Stimulated activated CD4-positive, alpha-beta T cell treated with anti-CD3 and anti-CD28 coated beads, Interleukin-2, amount 100 ng/mL, for 4 hours (primary cell): ENCODE data around the gene ZSCAN10.
A peak's percentile ranks its signal among the peaks of the same experiment; 100 is the strongest.
"Not testable (repeated sequence)": the region's sequence is repeated elsewhere in the genome, so short reads cannot be mapped to it uniquely, and the experiment has no call there.

Experiments used
- DNase-seq: peaks from one replicate; pipeline ENCODE4 v3.0.0-alpha.2; 2020; ENCODE audit warnings: low read depth

ZSCAN10 gene

DNA sequence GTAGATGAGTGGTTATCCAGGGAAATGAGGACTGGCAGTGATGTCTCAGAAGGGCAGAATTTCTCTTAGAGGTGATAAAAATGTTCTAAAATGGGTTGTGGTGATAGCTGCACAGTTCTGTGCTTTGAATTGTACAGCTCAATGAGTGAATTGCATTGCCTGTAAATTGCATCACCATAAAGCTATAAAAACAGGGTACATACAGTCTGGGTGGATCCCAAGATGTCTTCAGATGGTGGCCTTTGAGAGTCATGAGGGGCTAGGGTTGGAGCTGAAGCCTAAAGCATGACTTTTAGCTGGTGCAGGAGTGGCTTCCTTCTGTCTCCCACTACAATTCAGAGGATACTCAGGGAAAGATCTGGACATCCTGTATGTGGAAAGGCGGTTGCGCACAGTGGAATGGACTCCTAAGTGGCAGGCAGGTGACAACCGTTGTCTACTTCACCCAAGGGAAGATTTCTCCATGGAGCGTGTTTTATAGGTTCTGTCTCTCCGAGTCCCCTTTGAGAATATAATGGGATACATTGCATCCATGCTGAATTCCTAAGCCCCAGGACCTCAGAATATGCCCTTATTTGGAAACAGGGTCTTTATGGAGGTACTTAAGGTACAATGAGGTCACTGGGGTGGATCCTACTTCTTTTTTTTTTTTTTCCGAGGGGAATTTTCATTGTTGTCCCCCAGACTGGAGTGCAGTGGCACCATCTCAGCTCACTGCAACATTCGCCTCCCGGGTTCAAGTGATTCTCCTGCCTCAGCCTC, 35.3 kb downstream of the ZSCAN10 start:
- no peak for DNase-seq

- no peak for DNase-seq
Observed at GRCh38 chr16:3062553-3062952, 36.5 kb downstream of the ZSCAN10 start.

- no peak for DNase-seq
Observed at GRCh38 chr16:3060339-3061127, 38.6 kb downstream of the ZSCAN10 start.

GRCh38 chr16:3059723-3060242, 39.3 kb downstream of the ZSCAN10 start:
- DNase-seq, result no peak

DNA sequence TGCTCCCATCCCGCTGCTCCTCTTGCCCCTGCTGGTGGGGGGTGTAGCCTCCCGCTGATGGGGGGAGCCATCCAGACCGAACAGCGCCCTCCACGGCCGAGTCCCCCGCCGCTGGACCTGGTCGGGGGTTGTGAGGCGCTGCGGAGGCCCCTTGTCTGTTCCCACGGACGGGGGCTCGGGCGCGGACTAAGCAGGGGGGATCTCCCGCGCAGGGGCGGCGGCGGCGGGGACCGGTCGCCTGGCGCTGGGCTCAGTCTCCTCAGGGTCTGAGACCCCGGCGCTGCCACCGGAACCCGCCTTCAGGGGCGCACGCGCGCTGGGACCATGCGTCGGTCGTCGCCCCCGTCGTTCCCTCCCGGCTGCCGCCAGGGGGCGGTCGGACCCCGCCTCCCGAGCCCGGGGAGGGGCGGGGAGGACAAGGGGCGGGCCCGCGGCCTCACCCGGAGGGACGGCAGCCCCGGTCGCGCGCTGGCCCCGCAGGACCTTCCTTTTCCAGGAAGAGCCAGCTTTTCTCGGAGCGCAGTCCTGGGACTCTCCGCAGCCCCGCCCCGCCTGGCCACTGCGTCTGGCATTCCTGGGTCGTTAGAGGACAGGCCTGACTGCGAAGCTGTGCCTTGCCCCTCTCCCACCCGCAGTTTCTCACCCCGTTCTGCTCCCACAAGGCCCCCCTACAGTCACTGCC, 39.9 kb downstream of the ZSCAN10 start:
- peak; percentile 84 for DNase-seq

DNA sequence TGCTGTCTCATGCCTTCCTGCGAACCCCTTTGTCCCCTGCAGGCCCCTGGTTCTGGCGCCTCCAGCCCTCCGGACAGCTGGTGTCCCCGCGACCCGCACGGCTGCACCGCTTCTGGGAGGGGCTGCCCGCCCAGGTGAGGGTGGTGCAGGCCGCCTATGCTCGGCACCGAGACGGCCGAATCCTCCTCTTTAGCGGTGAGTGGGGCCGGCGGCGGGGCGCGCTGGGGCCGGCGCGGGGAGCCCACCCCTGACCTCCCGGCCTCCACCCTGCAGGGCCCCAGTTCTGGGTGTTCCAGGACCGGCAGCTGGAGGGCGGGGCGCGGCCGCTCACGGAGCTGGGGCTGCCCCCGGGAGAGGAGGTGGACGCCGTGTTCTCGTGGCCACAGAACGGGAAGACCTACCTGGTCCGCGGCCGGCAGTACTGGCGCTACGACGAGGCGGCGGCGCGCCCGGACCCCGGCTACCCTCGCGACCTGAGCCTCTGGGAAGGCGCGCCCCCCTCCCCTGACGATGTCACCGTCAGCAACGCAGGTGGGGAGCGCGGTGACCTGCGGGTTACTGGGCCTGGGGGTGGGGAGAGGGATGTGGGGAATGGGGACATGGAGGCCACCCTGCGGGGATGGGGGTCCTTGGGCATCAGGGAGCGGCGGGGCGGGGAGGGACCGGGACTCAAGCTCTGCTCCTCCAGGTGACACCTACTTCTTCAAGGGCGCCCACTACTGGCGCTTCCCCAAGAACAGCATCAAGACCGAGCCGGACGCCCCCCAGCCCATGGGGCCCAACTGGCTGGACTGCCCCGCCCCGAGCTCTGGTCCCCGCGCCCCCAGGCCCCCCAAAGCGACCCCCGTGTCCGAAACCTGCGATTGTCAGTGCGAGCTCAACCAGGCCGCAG, 40.7 kb downstream of the ZSCAN10 start:
- DNase-seq, result no peak

DNA sequence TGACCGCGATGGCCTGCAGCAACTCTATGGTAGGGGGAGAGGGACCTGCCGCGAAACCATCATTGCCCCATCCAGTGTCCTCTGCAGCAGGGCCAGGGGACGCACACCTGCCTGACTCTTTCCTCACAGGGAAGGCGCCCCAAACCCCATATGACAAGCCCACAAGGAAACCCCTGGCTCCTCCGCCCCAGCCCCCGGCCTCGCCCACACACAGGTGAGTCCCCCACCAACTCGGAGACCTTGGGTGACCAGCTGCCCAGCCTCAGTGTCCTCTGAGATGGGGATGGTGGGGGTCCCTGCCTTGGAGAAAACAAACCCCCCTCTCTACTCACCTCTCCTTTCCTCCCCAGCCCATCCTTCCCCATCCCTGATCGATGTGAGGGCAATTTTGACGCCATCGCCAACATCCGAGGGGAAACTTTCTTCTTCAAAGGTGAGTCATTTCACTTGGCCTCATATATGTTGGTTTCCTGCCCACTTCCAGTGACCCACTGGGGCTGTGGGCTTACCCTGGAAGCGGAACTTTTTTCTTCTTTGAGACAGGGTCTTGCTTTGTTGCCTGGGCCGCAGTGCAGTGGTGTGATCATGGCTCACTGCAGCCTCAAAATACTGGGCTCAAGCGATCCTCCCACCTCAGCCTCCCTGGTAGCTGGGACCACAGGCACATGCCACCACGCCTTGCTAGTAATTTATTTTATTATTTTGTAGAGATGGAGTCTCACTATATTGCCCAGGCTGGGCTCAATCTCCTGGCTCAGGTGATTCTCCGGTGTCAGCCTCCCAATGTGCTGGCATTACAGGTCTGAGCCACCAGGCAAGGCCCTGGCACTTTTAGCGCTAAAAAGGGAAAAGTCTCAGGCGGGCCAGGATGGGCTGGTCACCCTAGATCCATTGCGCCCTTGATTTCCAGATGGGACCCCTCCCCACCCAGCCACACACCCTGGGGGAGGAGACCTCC, 41.6 kb downstream of the ZSCAN10 start:
- no peak for DNase-seq

- DNase-seq, result no peak
Observed at GRCh38 chr16:3056336-3057180, 42.5 kb downstream of the ZSCAN10 start.

DNA sequence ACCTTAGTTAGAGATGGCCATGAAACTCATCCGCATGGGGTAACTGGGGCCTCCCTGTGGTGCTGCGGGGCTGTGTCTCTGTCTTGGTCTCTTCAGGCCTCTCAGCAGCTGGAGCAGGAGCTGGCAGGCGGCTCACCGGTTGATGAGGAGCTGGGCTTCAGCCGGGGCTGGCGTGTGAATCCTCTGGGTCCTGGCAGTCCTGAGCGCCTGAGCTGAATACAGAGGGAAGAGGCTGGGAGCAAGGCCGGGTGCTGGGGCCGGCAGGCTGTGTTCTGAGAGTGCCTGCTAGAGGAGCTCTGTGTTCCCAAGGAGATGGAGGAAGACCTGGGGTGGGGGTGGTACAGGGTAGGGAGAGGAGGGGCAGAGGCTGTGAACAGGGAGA, 43.4 kb downstream of the ZSCAN10 start:
- not testable (repeated sequence) for DNase-seq

DNA sequence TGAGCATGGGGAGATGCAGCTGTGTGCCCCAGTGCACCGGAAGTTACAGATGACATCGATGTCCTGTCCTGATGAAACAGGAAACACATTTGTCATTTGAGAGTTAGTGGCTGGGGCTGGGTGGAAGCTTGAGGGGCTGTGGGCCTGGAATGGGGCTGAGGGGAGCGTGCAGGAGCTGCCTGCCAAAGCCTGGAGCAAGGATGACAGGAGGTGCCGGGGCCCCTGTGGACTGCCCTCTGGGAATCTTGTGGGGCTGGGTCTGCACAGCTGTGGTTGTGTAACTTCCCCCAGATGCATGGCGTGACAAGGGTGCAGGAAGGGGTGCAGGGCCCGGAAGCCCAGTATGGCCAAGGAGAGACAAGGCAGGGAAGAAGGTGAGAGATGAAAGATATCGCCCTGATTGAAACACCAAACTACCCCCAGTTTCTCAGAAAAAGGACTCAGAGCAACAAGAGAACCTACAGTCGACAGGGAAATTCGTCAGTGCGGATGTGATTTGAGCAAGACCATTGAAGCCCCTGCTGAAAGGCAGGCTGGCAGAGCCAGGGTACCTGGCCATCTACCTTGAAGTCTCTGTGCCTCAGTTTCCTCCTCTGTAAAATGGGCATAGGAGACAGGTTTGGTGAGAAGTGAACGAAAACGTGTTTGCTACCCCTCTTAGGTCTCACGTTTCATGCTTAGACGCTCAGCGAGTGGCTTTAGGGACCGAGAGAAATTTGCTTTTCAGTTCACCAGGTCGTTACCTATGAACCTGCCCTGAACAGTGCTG, 43.9 kb downstream of the ZSCAN10 start:
- DNase-seq, result no peak

- not testable (repeated sequence) for DNase-seq
Observed at GRCh38 chr16:3053330-3053710, 45.8 kb downstream of the ZSCAN10 start.

GRCh38 chr16:3052571-3053329, 46.3 kb downstream of the ZSCAN10 start:
- not testable (repeated sequence) for DNase-seq

DNA sequence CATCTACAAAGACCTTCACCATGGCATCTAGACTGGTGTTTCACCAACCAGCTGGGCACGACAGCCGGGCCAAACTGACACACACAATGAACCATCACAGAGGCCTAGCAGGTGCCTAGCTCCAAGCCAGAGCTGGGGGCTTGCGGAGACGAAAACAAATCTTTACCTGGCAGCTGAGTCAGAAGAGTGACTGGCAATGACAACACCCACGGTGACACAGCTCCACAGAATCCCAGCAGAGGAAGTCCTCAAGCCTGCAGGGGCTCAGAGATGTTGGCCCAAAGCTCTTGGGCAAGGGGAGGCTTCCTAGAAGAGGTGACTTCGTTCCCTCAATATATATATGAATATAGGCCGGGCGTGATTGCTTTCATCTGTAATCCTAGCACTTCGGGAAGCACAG, 47.6 kb downstream of the ZSCAN10 start:
- DNase-seq, result no peak

- no peak for DNase-seq
Observed at GRCh38 chr16:3051009-3051408, 48.1 kb downstream of the ZSCAN10 start.

DNA sequence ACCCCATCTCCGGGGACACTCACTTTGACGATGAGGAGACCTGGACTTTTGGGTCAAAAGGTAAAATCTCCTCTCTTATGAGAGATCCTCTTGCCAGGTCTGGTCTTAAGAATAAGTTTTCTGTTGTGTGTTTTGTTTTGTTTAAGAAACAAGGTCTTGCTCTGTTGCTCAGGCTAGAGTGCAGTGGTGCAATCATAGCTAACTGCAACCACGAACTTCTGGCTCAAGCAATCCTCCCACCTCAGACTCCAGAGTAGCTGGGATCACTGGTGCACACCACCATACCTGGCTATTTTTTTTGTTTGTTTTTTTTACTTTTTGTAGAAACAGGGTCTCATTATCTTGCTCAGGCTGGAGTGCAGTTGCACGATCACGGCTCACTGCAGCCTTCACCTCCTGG, 48.6 kb downstream of the ZSCAN10 start:
- no peak for DNase-seq

DNA sequence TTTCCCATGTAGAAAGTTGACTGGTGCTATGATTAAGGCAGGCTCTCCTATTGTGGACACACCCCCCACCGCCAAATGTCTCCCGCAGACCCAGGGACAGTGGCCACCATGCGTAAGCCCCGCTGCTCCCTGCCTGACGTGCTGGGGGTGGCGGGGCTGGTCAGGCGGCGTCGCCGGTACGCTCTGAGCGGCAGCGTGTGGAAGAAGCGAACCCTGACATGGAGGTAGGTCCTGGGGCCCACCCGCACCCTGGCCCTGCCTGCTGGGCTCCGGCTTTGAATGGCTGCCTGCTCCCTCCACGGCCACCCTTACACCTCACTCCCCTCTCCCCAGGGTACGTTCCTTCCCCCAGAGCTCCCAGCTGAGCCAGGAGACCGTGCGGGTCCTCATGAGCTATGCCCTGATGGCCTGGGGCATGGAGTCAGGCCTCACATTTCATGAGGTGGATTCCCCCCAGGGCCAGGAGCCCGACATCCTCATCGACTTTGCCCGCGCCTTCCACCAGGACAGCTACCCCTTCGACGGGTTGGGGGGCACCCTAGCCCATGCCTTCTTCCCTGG, 49.1 kb downstream of the ZSCAN10 start:
- no peak for DNase-seq

- no peak for DNase-seq
Observed at GRCh38 chr16:3047387-3047720, 51.7 kb downstream of the ZSCAN10 start.
